ENCODE results near the gene SNAP29.
"Not testable (repeated sequence)": the region's sequence is repeated elsewhere in the genome, so short reads cannot be mapped to it uniquely, and the experiment has no call there.

SNAP29 gene

GRCh38 chr22:20858615-20859416 is at the start of gene SNAP29, which contains the start of gene PI4KA:
TSS of gene SNAP29 (plus strand) at chr22:20859007. CDS start at chr22:20859111, 104 bp downstream.
TSS of gene PI4KA (minus strand) at chr22:20858811. CDS start at chr22:20858725, 86 bp downstream.
- DNase-seq (ENCODE audit: low read depth) = peak; percentile 86

- no peak for DNase-seq (ENCODE audit: low read depth)
Measured at GRCh38 chr22:20809538-20810185, 49.1 kb upstream of the SNAP29 start.

- no peak for DNase-seq (ENCODE audit: low read depth)
Measured at GRCh38 chr22:20810645-20811044, 48.2 kb upstream of the SNAP29 start.

GRCh38 chr22:20811171-20811570 is 47.6 kb upstream of the SNAP29 start:
- DNase-seq (ENCODE audit: low read depth) = no peak

- DNase-seq (ENCODE audit: low read depth) = no peak
Measured at GRCh38 chr22:20811971-20812660, 46.7 kb upstream of the SNAP29 start.

- no peak for DNase-seq (ENCODE audit: low read depth)
Measured at GRCh38 chr22:20813056-20813455, 45.8 kb upstream of the SNAP29 start.

GRCh38 chr22:20814221-20814808 is 44.5 kb upstream of the SNAP29 start:
- DNase-seq (ENCODE audit: low read depth) = no peak

GRCh38 chr22:20815477-20816050 is 43.2 kb upstream of the SNAP29 start:
- DNase-seq (ENCODE audit: low read depth) = no peak

GRCh38 chr22:20816559-20816958 is 42.2 kb upstream of the SNAP29 start:
- DNase-seq (ENCODE audit: low read depth) = no peak

GRCh38 chr22:20818471-20818870 is 40.3 kb upstream of the SNAP29 start:
- no peak for DNase-seq (ENCODE audit: low read depth)

GRCh38 chr22:20819471-20819870 is 39.3 kb upstream of the SNAP29 start:
- DNase-seq (ENCODE audit: low read depth) = no peak

- not testable (repeated sequence) for DNase-seq (ENCODE audit: low read depth)
Measured at GRCh38 chr22:20821717-20822239, 37.0 kb upstream of the SNAP29 start.

- DNase-seq (ENCODE audit: low read depth) = no peak
Measured at GRCh38 chr22:20822240-20822639, 36.6 kb upstream of the SNAP29 start.

- DNase-seq (ENCODE audit: low read depth) = no peak
Measured at GRCh38 chr22:20823264-20823663, 35.5 kb upstream of the SNAP29 start.

GRCh38 chr22:20825216-20825615 is 33.6 kb upstream of the SNAP29 start:
- not testable (repeated sequence) for DNase-seq (ENCODE audit: low read depth)

GRCh38 chr22:20825624-20826023 is 33.2 kb upstream of the SNAP29 start:
- no peak for DNase-seq (ENCODE audit: low read depth)

- DNase-seq (ENCODE audit: low read depth) = not testable (repeated sequence)
Measured at GRCh38 chr22:20826373-20827152, 32.2 kb upstream of the SNAP29 start.

GRCh38 chr22:20829491-20830134 is 29.2 kb upstream of the SNAP29 start:
- DNase-seq (ENCODE audit: low read depth) = no peak

GRCh38 chr22:20833225-20833665 is 25.6 kb upstream of the SNAP29 start:
- DNase-seq (ENCODE audit: low read depth) = no peak

- no peak for DNase-seq (ENCODE audit: low read depth)
Measured at GRCh38 chr22:20834206-20834605, 24.6 kb upstream of the SNAP29 start.

All from HS-5 (cell line).